ENCODE data around the gene SLC1A5.
"Not testable (repeated sequence)": the region's sequence is repeated elsewhere in the genome, so short reads cannot be mapped to it uniquely, and the experiment has no call there.

The SLC1A5 gene

GRCh38 chr19:46797881-46798280 is 9.5 kb upstream of the SLC1A5 start:
- DNase-seq: no peak

DNA sequence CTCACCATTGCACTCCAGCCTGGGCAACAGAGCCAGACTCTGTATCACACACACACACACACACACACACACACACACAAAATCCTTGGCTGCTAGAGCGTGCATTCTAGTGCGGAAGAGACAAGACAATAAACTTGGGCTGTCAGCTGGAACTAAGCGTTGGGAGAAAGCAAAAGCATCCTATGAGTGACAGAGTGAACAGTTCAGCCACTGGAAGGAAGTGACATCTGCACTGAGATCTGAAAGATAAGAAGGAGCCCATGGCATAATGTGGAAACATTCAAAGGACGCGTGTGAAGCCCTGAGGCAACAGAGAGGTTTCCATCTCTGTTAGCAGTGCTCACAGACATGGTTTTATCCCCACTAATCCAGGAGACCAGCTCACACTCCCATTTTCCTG is 3.5 kb upstream of the SLC1A5 start:
- no peak for DNase-seq

- no peak for DNase-seq
Observed at GRCh38 chr19:46789371-46789770, 977 bp upstream of the SLC1A5 start.

- no peak for DNase-seq
Observed at GRCh38 chr19:46788968-46789338, 559 bp upstream of the SLC1A5 start.

DNA sequence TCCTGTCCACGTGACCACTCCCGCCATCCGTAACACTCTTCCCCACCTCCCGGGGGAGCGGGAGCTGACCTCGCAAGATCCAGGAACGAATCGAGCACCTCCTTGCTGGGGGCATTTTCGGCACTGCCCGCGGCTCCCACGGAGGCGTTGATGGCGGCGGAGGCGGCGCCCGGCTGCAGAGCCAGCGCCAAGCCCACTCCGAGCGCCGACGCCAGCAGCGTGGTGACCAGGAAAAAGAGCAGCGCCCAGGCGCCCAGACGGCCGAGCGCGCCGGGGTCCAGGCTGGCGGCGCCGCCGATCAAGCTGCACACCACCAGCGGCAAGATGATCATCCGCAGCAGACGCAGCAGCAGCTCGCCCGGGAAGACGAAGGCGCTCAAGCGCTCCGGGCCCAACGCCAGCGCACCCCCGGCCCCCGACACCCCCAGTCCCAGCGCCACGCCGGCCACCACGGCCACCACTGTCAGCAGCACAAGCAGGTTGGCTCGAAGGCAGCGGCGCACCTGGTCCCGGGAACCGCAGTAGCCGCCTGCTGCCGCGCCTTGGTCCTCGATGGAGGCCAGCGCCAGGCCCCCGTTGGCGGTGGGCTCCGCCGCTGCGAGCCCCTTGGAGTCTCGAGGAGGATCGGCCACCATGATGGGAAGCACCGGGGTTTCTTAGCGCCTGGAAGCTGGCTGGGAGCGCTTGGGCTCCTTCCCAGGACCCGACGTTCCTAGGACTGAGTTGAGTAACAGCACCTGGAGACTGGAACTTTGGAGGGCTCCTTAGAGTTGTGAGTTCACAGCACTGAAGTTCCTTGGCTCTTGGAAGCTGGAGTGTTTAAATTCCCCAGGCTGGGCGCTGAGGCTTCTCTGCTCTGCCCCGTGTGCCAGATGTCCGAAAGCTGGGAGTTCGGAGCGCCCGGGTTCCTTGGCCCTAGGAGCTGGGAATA is 798 bp downstream of the SLC1A5 start:
- DNase-seq: peak; percentile 84

DNA sequence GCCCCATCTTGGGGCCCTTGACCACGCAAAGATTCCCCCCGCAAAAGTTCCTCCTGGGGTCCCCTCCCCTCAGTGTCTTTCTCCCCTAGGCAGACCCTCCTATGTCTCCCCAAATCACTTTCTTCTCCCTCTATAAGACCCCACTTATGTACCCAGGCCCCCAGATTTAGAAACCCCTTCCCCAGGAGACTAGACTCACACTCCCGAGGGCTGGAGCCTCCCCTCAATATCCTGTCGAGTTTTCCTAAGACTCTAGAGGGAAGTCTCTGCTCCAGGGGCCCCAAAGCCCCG is 1.4 kb downstream of the SLC1A5 start:
- DNase-seq: no peak

DNA sequence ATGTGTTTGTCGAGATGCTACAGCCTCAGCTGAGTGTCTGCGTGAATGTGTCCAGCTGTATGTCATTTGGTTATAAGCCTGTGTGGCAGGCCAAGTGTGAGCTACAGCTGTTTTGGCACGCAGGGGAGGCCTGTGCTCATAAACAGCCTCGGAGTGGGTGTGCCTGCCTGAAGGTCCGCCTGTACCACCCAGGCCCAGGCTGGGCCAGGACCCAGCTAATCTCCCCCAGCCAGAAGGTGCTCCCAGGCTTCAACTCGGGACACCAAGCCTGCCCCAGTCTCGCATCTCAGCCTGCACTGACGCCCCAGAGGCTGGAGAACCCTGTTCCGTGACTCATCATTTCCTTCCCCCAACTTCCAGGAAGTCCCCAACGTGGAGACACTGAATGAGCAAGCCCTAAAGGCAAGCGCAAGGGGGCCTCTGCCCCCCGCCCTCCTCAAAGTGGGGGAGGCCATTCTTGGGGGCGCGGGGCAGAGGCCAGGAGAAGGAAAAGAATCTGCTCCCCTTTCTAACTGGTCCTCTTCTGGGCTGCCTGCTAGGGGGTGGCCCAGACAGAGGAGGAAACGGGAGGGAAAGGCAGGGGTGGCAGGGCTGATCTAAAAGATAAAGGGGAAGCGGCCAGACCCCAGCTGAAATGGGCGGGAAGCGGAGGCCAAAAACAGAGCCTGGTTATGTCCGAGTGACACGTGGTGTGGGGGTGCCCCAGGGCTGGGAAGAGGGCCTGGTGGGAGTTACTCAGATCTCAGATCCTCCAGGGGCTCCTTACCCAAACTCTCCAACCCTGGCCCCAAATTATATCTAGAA is 2.0 kb downstream of the SLC1A5 start:
- DNase-seq: peak; percentile 70

- no peak for DNase-seq
Observed at GRCh38 chr19:46785980-46786235, 2.5 kb downstream of the SLC1A5 start.

- no peak for DNase-seq
Observed at GRCh38 chr19:46785054-46785979, 3.1 kb downstream of the SLC1A5 start.

DNA sequence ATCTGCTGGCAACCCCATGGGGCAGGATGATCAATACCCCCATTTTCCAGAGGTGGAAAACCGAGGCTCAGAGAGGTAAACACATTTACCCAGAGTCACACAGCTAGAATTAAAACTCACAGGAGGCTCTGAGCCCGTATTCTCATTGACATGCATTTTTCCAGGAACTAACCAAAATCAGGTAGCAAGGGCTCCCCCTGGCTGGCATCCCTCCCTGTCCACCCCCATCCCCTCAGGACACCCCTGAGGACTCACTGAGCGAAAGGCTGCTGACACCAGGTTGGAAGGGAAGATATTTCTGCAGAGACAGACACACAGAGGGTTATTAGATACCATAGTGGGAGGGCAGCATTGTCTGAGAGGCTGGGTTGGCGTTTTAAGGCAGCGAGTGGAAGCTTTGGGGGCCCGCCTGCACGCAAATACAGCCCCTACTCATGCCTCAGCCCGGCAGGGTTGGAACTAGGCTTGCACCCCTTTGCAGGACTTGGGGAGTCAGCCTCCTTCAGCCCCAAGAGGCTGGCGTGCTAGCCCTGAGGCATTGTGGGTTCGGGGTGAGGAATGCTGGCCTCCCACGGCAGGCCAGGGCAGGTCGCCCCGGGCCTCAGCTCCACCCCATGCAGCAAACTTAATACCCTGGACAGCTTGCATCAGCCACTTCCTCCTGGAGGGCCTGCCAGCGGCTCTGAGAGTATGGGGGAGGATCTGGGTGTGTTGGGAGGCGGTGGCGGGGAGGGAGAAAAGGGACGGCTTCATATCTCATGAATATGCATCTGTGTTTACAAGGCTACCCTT is 3.9 kb downstream of the SLC1A5 start:
- DNase-seq: peak; percentile 96

GRCh38 chr19:46783670-46784069 is 4.7 kb downstream of the SLC1A5 start:
- DNase-seq: no peak

DNA sequence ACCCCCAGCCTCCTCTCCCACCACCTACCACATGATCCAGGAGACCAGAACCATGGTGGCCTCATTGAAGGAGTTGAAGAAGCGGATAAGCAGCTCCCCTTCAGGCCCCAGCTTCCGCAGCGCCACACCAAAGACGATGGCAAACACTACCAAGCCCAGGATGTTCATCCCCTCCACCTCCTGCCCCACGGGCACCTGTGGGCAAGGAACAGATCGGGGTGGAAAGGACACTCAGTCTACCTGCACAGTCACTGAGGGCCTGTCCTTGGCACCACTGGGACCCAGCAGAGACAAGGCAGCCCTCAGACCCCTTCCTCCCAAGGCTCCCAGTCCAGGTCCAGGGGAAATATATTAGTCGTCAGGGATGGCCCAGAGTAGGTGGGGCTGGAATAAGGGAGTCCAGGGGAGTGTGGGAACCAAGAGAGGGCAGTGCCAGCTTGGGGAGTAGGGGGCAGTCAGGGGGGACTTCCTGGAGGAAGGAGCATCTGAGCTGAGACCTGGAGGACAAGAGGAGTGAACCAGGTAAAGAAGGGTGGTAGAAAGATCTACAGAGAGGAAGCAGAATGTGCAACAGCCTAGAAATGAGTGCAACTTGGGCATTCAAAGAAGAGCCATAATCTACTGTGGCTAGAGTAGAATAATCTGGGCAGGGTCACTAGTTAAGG is 5.9 kb downstream of the SLC1A5 start:
- no peak for DNase-seq

- not testable (repeated sequence) for DNase-seq
Observed at GRCh38 chr19:46777956-46778645, 10.3 kb downstream of the SLC1A5 start.

- DNase-seq: no peak
Observed at GRCh38 chr19:46776927-46777911, 11.2 kb downstream of the SLC1A5 start.

DNA sequence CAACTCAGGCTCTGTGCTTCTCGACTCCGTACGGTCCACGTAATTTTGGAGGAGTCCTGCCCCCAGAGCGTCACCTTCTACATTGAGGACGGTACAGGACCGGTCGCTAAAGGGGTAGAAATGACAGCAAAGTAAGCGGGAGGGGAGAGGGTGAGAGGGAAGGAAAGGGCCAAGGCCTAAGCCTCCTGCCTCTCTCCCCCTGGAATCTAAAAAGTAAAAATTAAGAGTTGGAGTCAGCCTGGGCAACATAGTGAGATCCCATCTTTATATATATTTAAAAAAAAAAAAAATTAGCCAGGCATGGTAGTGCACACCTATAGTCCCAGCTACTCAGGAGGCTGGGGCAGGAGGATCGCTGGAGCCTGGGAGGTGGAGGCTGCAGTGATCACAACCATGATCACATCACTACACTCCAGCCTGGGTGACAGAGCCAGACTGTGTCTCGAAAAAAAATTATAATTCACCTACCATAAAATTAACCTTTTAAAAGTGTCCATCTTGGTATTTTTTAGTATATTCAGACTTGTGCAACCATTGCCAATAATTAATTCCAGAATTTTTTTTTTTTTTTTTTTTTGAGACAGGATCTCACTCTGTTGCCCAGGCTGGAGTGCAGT is 12.6 kb downstream of the SLC1A5 start:
- no peak for DNase-seq

DNA sequence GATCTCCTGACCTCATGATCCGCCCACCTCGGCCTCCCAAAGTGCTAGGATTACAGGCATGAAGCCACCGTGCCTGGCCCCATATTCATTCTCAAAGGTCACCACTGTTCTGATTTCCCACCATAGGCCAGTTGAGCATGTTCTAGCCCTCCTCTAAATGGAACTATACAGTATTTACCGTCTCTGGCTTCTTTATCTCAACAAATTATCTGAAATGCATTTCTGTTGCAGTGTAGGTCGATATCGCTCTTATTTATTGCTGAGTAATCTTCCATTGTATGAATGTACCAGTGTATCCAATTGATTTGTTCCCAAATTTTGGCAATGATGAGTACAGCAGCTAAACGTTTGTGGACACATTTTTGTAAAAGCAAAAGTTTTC is 15.4 kb downstream of the SLC1A5 start:
- DNase-seq: no peak

DNA sequence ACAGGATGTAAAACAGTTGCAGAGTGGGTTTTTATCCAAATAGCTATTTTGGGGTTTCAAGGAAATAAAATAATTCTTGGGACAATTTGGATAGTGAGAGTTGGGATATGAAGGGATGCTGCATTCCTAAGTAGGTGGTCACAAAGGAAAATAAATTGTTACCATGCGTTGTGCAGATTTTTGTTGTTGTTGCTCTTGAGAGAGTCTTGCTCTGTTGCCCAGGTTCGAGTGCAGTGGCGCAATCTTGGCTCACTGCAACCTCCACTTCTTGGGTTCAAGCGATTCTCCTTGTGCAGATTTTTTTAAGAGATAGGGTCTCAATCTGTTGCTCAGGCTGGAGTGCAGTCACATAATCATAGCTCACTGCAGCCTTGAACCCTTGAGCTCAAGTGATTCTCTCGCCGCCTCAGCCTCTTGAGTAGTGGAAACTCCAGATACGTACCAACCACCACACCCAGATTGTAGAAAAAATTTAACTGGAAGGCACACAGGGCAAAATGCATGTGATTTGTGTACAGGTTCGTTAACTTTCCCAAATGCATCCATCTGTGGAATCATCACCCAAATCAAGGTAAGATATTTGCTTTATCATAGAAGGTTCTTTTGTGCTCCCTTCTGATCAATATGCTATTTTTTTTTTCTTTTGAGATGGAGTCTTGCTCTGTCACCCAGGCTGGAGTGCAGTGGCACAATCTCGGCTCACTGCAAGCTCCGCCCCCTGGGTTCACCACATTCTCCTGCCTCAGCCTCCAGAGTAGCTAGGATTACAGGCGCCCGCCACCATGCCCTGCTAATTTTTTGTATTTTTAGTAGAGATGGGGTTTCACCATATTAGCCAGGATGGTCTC is 16.0 kb downstream of the SLC1A5 start:
- DNase-seq: no peak

DNA sequence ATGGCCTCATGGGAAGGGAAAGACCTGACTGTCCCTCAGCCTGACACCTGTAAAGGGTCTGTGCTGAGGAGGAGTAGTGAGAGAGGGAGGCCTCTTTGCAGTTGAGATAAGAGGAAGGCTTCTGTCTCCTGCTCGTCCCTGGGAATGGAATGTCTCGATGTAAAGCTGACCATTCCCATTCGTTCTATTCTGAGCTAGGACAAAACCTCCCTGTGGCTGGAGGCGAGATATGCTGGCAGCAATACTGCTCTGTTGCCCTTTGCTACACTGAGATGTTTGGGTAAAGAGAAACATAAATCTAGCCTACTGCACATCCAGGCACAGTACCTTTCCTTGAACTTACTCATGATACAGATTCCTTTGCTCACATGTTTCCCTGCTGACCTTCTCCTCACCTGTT is 19.6 kb downstream of the SLC1A5 start:
- not testable (repeated sequence) for DNase-seq
